Measurements from ENCODE around the gene PIANP. TPM values are rescaled to one million over a fixed set of nuclear protein-coding genes. Genes with fewer than 3 reads are reported as not detected.

Gene PIANP
- total RNA-seq, 2 donors from 2014 or later, result 2.6 to 7.1 TPM

DNA sequence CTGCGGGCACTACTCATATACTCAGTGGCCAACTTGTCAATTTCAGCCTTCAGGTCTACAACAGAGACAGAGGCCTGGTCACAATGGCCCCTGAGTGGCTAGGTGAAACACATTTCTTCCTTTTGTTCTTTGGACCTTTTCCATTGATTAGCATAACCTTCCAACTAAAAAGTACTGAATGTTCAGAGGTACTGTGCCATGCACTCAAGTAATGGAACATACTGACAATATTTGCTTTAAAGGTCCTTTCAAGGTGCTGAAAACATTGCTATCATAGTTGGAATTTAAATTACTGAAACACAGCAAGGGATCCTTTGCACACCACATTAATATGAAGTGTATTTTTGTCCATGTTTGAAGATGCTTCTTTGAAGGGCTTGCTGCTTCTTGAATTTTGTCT is 47.3 kb downstream of the PIANP start:
- WGBS, 2 experiments (ENCODE audit: insufficient coverage in 1 of 2, insufficient read length in 1 of 2), result 85 to 95% methylated on average over 1 of the region's 1 CpG
- no peak for TF ChIP-seq CTCF (conservative IDR thresholded peaks at IDR 0.05)
- no peaks in the 10 kb centered on the region for H3K9me3 Mint-ChIP-seq
- no peaks in the 10 kb centered on the region for H3K9me3 ChIP-seq (ENCODE audit: control insufficient read depth, low read length)
- no peak overlapping the region for H3K9ac ChIP-seq (ENCODE audit: extremely low read depth, low read length, poor library complexity, severe bottlenecking)
- no peaks in the 10 kb centered on the region for H3K4me1 Mint-ChIP-seq
- no peaks in the 10 kb centered on the region for H3K27me3 Mint-ChIP-seq (ENCODE audit: insufficient read depth)
- no peak for DNase-seq
- H3K27me3 ChIP-seq (ENCODE audit: control insufficient read depth, insufficient read depth, low read length, poor library complexity, severe bottlenecking), result no peaks in the 10 kb centered on the region
- H3K4me1 ChIP-seq (ENCODE audit: control insufficient read depth, insufficient read depth, low read length), result no peaks in the 10 kb centered on the region
- H3K27ac ChIP-seq (ENCODE audit: low read depth, low read length), result no peak overlapping the region
- H3K4me3 Mint-ChIP-seq, result no peak overlapping the region
- H3K36me3 Mint-ChIP-seq (ENCODE audit: low read depth), result peaks cover 72% of the 10 kb centered on the region
- H3K27ac Mint-ChIP-seq, result no peak overlapping the region
- peaks cover 52% of the 10 kb centered on the region for H3K36me3 ChIP-seq (ENCODE audit: control insufficient read depth, insufficient read depth, low read length)
- no peak overlapping the region for H3K4me3 ChIP-seq (ENCODE audit: low read length)

DNA sequence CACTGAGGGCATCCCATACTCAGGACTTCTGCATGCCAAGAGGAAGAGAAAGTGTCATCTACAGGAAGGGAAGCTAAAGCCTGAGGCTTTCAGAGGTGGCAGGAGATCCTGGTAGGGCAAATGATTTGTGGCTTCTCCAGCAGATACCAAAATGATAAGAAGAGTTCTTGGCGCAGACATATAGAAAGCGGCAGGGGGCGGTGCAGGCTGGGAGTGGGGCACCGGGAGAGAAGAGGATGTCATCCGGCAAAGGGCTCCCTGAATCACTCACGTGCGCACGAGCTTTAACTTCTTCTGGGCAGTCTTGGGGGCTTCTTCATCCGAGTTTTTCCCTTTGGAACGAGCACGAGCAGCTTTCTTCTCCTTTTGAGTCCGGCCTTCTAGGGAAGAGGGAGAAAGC is 48.2 kb downstream of the PIANP start:
- H3K9ac ChIP-seq (ENCODE audit: extremely low read depth, low read length, poor library complexity, severe bottlenecking), result no peak overlapping the region
- no peaks in the 10 kb centered on the region for H3K4me1 Mint-ChIP-seq
- no peaks in the 10 kb centered on the region for H3K9me3 Mint-ChIP-seq
- 90 to 95% methylated on average over 9 to 11 of the region's 12 CpGs for WGBS, 2 experiments (ENCODE audit: insufficient coverage in 1 of 2, insufficient read length in 1 of 2)
- peaks cover 55% of the 10 kb centered on the region for H3K36me3 ChIP-seq (ENCODE audit: control insufficient read depth, insufficient read depth, low read length)
- no peak overlapping the region for H3K4me3 ChIP-seq (ENCODE audit: low read length)
- H3K27ac ChIP-seq (ENCODE audit: low read depth, low read length), result no peak overlapping the region
- TF ChIP-seq CTCF (conservative IDR thresholded peaks at IDR 0.05), result peak; percentile 52
- H3K4me1 ChIP-seq (ENCODE audit: control insufficient read depth, insufficient read depth, low read length), result no peaks in the 10 kb centered on the region
- H3K36me3 Mint-ChIP-seq (ENCODE audit: low read depth), result peaks cover 73% of the 10 kb centered on the region
- H3K27me3 Mint-ChIP-seq (ENCODE audit: insufficient read depth), result no peaks in the 10 kb centered on the region
- DNase-seq, result no peak
- H3K4me3 Mint-ChIP-seq, result no peak overlapping the region
- H3K9me3 ChIP-seq (ENCODE audit: control insufficient read depth, low read length), result no peaks in the 10 kb centered on the region
- no peak overlapping the region for H3K27ac Mint-ChIP-seq
- no peaks in the 10 kb centered on the region for H3K27me3 ChIP-seq (ENCODE audit: control insufficient read depth, insufficient read depth, low read length, poor library complexity, severe bottlenecking)

DNA sequence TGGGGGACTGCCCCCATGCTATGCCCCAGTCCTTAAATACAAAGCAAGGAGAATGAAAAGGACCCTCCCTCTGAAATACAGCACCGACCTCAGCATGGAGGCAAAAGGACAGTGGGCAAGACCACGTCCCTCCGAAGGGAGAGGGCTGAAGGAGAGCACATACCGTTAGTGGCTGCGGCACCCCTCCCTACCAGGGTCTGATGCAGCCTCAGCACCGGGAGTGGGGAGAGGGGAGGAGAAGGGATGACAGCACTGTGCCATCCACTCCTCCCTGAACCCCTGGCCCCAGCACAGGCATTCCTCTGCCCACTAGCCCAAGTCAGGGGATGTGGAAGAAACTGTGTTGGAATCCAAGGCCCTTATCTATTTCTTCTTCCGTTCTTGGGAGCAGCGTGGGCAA is 49.8 kb downstream of the PIANP start:
- Mint-ChIP-seq H3K36me3 (ENCODE audit: low read depth) (peaks cover 60% of the 10 kb centered on the region), H3K4me3 (no peak overlapping the region), H3K27ac (no peak overlapping the region), H3K4me1 (peaks cover 5% of the 10 kb centered on the region), H3K27me3 (ENCODE audit: insufficient read depth) (peaks cover 13% of the 10 kb centered on the region), H3K9me3 (no peaks in the 10 kb centered on the region)
- DNase-seq, result no peak
- no peaks in the 10 kb centered on the region for H3K4me1 ChIP-seq (ENCODE audit: control insufficient read depth, insufficient read depth, low read length)
- no peak overlapping the region for H3K9ac ChIP-seq (ENCODE audit: extremely low read depth, low read length, poor library complexity, severe bottlenecking)
- no peaks in the 10 kb centered on the region for H3K27me3 ChIP-seq (ENCODE audit: control insufficient read depth, insufficient read depth, low read length, poor library complexity, severe bottlenecking)
- TF ChIP-seq CTCF (conservative IDR thresholded peaks at IDR 0.05), result no peak
- H3K4me3 ChIP-seq (ENCODE audit: low read length), result no peak overlapping the region
- no peak overlapping the region for H3K27ac ChIP-seq (ENCODE audit: low read depth, low read length)
- peaks cover 46% of the 10 kb centered on the region for H3K36me3 ChIP-seq (ENCODE audit: control insufficient read depth, insufficient read depth, low read length)
- 97 to 100% methylated on average over 1 to 8 of the region's 8 CpGs for WGBS, 2 experiments (ENCODE audit: insufficient coverage in 1 of 2, insufficient read length in 1 of 2)
- H3K9me3 ChIP-seq (ENCODE audit: control insufficient read depth, low read length), result no peaks in the 10 kb centered on the region
